ENCODE measurements around the gene RTP2. TPM values are rescaled to one million over a fixed set of nuclear protein-coding genes. Genes with fewer than 3 reads are reported as not detected.

RTP2 gene
- total RNA-seq, 1 donor from 2014 or later: not detected

GRCh38 chr3:187739561-187740332 is 37.4 kb upstream of the RTP2 start:
- no peak for DNase-seq (ENCODE audit: low spot score)
- Mint-ChIP-seq H3K27me3 (ENCODE audit: low read depth) (no peaks in the 10 kb centered on the region), H3K36me3 (ENCODE audit: low read depth) (no peaks in the 10 kb centered on the region), H3K9me3 (ENCODE audit: low read depth) (no peaks in the 10 kb centered on the region), H3K27ac (ENCODE audit: unreplicated experiment) (peak overlapping the region; percentile 96), H3K4me1 (ENCODE audit: low read depth) (peaks cover 73% of the 10 kb centered on the region), H3K4me3 (ENCODE audit: unreplicated experiment) (peak overlapping the region; percentile 87)
- peak; percentile 89 for TF ChIP-seq CTCF (IDR thresholded peaks at IDR 0.05)

- no peaks in the 10 kb centered on the region for H3K9me3 Mint-ChIP-seq (ENCODE audit: low read depth)
- no peaks in the 10 kb centered on the region for H3K27me3 Mint-ChIP-seq (ENCODE audit: low read depth)
- peaks cover 75% of the 10 kb centered on the region for H3K4me1 Mint-ChIP-seq (ENCODE audit: low read depth)
- H3K27ac Mint-ChIP-seq (ENCODE audit: unreplicated experiment): peak overlapping the region; percentile 96
- H3K36me3 Mint-ChIP-seq (ENCODE audit: low read depth): peaks cover 2% of the 10 kb centered on the region
- TF ChIP-seq CTCF (IDR thresholded peaks at IDR 0.05): no peak
- no peak for DNase-seq (ENCODE audit: low spot score)
- H3K4me3 Mint-ChIP-seq (ENCODE audit: unreplicated experiment): peak overlapping the region; percentile 87
Measured at GRCh38 chr3:187739094-187739560, 36.8 kb upstream of the RTP2 start.

DNA sequence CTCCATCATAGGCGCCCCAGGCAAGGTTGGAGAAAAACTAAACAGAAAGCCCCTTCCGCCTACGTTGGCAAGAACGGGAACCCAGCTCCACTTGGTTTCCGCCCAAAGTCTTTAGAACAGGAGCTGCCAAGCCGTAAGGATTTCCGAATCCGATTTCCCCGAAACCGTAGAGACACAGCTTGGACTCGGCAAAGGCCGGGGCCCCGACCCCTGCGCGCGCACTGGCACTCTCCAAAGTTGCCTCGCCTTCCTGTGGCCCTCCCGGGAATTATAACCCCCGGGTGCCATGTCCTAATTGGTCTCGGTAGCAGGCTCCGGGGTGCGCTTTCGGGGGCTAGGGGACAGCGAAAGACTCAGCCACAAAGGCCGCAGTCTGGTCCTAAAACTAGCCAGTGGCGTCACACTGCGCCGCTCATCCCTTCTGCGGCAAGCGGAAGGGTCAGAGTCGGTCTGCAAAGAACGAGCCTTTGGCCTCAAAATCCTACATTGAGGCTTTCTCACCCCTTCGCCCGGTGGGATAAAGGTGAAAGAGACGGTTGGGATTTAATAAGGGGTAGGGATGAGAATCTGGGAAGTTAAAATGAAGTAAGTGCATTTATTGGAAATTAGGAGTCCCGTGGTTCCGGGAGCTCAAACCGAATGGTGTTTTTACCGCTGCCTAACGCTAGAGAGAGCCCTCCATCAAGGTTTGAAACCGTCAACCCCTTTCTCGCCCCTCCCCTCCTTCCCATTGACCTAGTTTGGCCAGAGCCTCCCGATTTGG is 36.2 kb upstream of the RTP2 start:
- DNase-seq (ENCODE audit: low spot score): no peak
- peaks cover 75% of the 10 kb centered on the region for H3K4me1 Mint-ChIP-seq (ENCODE audit: low read depth)

DNA sequence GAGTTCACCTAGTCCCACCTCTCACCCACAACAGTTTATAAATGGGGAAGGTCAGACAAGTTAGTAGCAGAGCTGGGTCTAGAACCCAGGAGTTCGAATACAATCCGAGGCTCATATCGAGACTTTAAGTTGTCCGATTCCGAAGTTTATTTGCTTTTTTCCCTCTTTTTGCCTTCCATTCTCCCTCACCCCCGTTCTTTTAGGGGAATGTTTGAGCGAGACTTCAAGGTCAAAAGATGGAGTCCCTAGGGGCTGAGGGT is 35.6 kb upstream of the RTP2 start:
- Mint-ChIP-seq H3K4me1 (ENCODE audit: low read depth) (peaks cover 72% of the 10 kb centered on the region), H3K36me3 (ENCODE audit: low read depth) (peaks cover 7% of the 10 kb centered on the region)

More for the DNA sequence above, 36.2 kb upstream of the RTP2 start:
- H3K4me3 Mint-ChIP-seq (ENCODE audit: unreplicated experiment): peak overlapping the region; percentile 87
- no peaks in the 10 kb centered on the region for H3K27me3 Mint-ChIP-seq (ENCODE audit: low read depth)
- H3K9me3 Mint-ChIP-seq (ENCODE audit: low read depth): no peaks in the 10 kb centered on the region
- H3K27ac Mint-ChIP-seq (ENCODE audit: unreplicated experiment): peak overlapping the region; percentile 96
- TF ChIP-seq CTCF (IDR thresholded peaks at IDR 0.05): peak; percentile 90
- H3K36me3 Mint-ChIP-seq (ENCODE audit: low read depth): peaks cover 3% of the 10 kb centered on the region

More for the DNA sequence above, 35.6 kb upstream of the RTP2 start:
- H3K27ac Mint-ChIP-seq (ENCODE audit: unreplicated experiment): peak overlapping the region; percentile 96
- H3K4me3 Mint-ChIP-seq (ENCODE audit: unreplicated experiment): peak overlapping the region; percentile 87
- no peak for TF ChIP-seq CTCF (IDR thresholded peaks at IDR 0.05)
- no peak for DNase-seq (ENCODE audit: low spot score)
- no peaks in the 10 kb centered on the region for H3K9me3 Mint-ChIP-seq (ENCODE audit: low read depth)
- no peaks in the 10 kb centered on the region for H3K27me3 Mint-ChIP-seq (ENCODE audit: low read depth)
